GM18951 (cell line): ENCODE measurements around the gene PTK6.

Experiments
- POLR2A ChIP-seq: IDR thresholded peaks from 4 replicates; pipeline ENCODE4 v1.6.1; 2011; ENCODE audit warnings: mild to moderate bottlenecking; ENCODE audit not compliant: insufficient read length, insufficient read depth; ENCODE audit errors: extremely low read depth
- in situ Hi-C: fragments of 300-500 bp; cut with MboI; formaldehyde crosslinking; loops from one replicate; pipeline ENCODE4 v1.12.0; 2022; ENCODE audit warnings: low sequenced_read_pairs, mixed read lengths, inconsistent platforms; ENCODE audit not compliant: unreplicated experiment

Gene PTK6

GRCh38 chr20:63547725-63548480, 10.7 kb upstream of the PTK6 start, which contains the start of gene SRMS:
Gene SRMS (minus strand): TSS chr20:63547749. CDS start chr20:63547463, 286 bp downstream.
- in situ Hi-C loops: no loop called here
- TF ChIP-seq POLR2A: no peak

GRCh38 chr20:63546956-63547724, 10.0 kb upstream of the PTK6 start:
- TF ChIP-seq POLR2A: no peak
- in situ Hi-C loops: no loop called here

- TF ChIP-seq POLR2A: no peak
- in situ Hi-C loops: no loop called here
Observed at GRCh38 chr20:63546256-63546955, 9.2 kb upstream of the PTK6 start.

GRCh38 chr20:63545814-63546213, 8.6 kb upstream of the PTK6 start:
- in situ Hi-C loops: no loop called here
- no peak for TF ChIP-seq POLR2A

DNA sequence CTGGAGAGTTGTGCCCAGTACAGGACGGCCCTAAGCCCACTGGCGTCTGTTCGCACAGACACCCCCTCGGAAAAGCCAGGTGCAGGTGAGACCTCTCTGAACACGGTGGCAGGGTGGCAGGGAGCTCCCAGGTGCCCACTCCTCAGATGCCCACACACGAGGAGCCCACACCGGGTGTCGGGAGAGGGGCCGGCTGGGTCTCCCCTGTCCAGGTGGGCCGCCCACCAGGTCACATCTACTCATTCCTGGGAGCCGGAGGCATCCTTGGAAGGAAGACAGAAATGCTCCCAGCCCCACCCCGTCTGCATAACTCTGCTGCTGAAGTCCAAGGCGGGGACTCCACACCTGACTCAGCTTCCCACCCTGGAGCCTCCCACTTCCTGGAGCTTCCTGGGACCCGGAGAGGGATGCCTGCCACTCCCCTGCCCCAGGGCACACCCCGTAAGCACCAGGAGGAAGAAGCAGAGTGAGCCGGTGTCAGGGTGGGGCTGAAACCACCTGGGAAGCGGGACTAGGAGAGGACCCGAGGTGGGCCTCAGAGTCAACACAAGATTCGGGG, 7.9 kb upstream of the PTK6 start:
- no peak for TF ChIP-seq POLR2A
- in situ Hi-C loops: no loop called here

- in situ Hi-C loops: no loop called here
- no peak for TF ChIP-seq POLR2A
Observed at GRCh38 chr20:63544241-63544957, 7.2 kb upstream of the PTK6 start.

GRCh38 chr20:63543733-63544132, 6.6 kb upstream of the PTK6 start:
- in situ Hi-C loops: no loop called here
- no peak for TF ChIP-seq POLR2A

- no peak for TF ChIP-seq POLR2A
- in situ Hi-C loops: no loop called here
Observed at GRCh38 chr20:63543131-63543530, 6.0 kb upstream of the PTK6 start.

DNA sequence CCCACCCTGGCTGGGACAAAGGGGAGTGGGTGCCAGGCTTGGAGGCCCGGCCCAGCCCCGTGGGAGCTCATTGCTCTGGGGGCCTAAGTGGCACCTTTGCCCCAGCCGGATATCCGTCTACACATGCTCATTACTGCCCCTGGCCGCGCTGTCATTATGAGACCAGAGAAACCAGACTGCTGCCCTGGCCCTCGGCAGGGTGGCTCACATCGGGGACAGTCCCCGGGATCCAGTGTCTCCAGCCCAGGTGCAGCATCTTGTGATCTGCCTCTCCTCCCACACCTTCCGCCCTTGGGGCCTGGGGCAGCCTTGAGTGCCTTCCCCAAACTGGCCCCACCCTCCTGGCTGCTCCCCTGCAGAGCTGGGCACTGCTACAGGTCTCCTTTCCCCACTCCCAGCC, 5.5 kb upstream of the PTK6 start:
- in situ Hi-C loops: no loop called here
- TF ChIP-seq POLR2A: no peak

DNA sequence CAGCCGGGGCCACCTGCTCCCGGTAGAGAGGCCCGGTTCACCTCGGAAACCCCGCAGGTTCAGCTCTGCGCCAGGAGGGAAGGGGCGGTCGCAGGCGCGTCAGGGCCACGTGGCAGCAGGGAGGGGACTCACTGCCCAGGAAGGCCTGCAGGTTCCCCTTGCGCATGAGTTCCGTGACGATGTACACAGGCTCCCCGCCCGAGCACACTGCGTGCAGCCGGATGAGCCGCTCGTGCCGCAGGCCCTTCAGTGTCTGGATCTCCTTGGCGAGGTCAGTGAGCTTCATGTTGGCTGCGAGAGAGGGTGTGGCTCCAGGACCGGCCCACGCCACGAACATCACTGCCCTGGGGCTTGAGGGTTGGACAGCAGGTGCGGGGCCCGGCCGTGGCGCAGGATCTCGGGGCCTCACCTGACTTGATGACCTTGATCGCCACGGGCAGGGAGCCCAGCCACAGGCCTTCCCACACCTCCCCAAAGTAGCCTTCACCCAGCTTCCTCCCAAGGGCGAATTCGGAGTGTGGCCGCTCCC, 4.9 kb upstream of the PTK6 start:
- in situ Hi-C loops: no loop called here

GRCh38 chr20:63541371-63541770, 4.2 kb upstream of the PTK6 start:
- in situ Hi-C loops: no loop called here
- TF ChIP-seq POLR2A: no peak

More for the DNA sequence above, 4.9 kb upstream of the PTK6 start:
- TF ChIP-seq POLR2A: no peak

- in situ Hi-C loops: no loop called here
- TF ChIP-seq POLR2A: no peak
Observed at GRCh38 chr20:63540417-63541186, 3.4 kb upstream of the PTK6 start.
